Neutrophil (primary cell): ENCODE measurements around the gene CSTA.

Source experiments
- H3K27ac ChIP-seq: fragments of 200-600 bp; sonication (generic); 2 replicates; pipeline ENCODE4 v1.5.1; 2016; ENCODE audit warnings: mild to moderate bottlenecking, moderate library complexity
- H3K27me3 ChIP-seq: fragments of 200-600 bp; sonication (generic); 2 replicates; pipeline ENCODE4 v1.6.0; 2016; ENCODE audit warnings: mild to moderate bottlenecking
- H3K36me3 ChIP-seq: fragments of 200-600 bp; sonication (generic); 2 replicates; pipeline ENCODE4 v1.5.1; 2017
- H3K4me1 ChIP-seq, 2 experiments: fragments of 200-600 bp in 1 of 2; sonication (generic) in 1 of 2; 1 replicate in 1 of 2; 2 replicates in 1 of 2; pipeline versions ENCODE4 v1.5.1 to v1.6.1; 2013 to 2016; ENCODE audit warnings: low read depth in 1 of 2, low read length in 1 of 2, mild to moderate bottlenecking in 1 of 2, moderate library complexity in 1 of 2; ENCODE audit not compliant: control insufficient read depth in 1 of 2, insufficient read depth in 1 of 2
- H3K4me3 ChIP-seq, 2 experiments: fragments of 200-600 bp in 1 of 2; sonication (generic) in 1 of 2; 1 replicate in 1 of 2; 2 replicates in 1 of 2; pipeline ENCODE4 v1.5.1; 2013 to 2016; ENCODE audit warnings: low read depth in 1 of 2, low read length in 1 of 2, mild to moderate bottlenecking in 1 of 2, moderate library complexity in 1 of 2
- H3K9me3 ChIP-seq: fragments of 200-600 bp; sonication (generic); 2 replicates; pipeline ENCODE4 v1.5.1; 2016
- TF ChIP-seq, protein P1 (sequence below): fragments of 200-600 bp; sonication (generic); IDR thresholded peaks from 2 replicates; pipeline ENCODE4 v1.5.1; 2016; ENCODE audit warnings: antibody characterized with exemption

Gene CSTA

GRCh38 chr3:122305818-122306621 is 19.0 kb upstream of the CSTA start:
- no peak overlapping the region for H3K4me3 ChIP-seq
- TF ChIP-seq, protein P1, sequence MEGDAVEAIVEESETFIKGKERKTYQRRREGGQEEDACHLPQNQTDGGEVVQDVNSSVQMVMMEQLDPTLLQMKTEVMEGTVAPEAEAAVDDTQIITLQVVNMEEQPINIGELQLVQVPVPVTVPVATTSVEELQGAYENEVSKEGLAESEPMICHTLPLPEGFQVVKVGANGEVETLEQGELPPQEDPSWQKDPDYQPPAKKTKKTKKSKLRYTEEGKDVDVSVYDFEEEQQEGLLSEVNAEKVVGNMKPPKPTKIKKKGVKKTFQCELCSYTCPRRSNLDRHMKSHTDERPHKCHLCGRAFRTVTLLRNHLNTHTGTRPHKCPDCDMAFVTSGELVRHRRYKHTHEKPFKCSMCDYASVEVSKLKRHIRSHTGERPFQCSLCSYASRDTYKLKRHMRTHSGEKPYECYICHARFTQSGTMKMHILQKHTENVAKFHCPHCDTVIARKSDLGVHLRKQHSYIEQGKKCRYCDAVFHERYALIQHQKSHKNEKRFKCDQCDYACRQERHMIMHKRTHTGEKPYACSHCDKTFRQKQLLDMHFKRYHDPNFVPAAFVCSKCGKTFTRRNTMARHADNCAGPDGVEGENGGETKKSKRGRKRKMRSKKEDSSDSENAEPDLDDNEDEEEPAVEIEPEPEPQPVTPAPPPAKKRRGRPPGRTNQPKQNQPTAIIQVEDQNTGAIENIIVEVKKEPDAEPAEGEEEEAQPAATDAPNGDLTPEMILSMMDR, result no peak
- H3K9me3 ChIP-seq, result no peaks in the 10 kb centered on the region
- H3K36me3 ChIP-seq, result no peaks in the 10 kb centered on the region
- H3K27ac ChIP-seq, result peak overlapping the region; percentile 75
- no peaks in the 10 kb centered on the region for H3K27me3 ChIP-seq
- peaks cover 40 to 50% of the 10 kb centered on the region in 2 experiments for H3K4me1 ChIP-seq

DNA sequence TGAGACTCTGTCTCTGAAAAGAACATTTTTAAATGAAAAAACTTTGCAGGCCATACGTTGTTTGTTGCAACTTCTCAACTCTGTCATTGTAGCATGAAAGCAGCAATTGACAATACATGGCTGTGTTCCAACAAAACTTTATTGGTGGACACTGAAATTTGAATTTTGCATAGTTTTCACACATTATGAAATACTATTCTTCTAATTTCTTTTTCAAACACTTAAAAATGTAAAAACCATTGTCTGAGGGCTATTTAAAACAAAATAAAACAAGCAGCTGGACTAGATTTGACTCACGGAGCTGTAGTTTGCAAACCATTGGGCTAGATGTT is 18.5 kb upstream of the CSTA start:
- H3K27me3 ChIP-seq, result no peaks in the 10 kb centered on the region
- H3K36me3 ChIP-seq, result no peaks in the 10 kb centered on the region
- H3K27ac ChIP-seq, result peak overlapping the region; percentile 75
- no peak overlapping the region for H3K4me3 ChIP-seq
- H3K9me3 ChIP-seq, result no peaks in the 10 kb centered on the region
- peaks cover 41 to 52% of the 10 kb centered on the region in 2 experiments for H3K4me1 ChIP-seq
- TF ChIP-seq, protein P1, result no peak

DNA sequence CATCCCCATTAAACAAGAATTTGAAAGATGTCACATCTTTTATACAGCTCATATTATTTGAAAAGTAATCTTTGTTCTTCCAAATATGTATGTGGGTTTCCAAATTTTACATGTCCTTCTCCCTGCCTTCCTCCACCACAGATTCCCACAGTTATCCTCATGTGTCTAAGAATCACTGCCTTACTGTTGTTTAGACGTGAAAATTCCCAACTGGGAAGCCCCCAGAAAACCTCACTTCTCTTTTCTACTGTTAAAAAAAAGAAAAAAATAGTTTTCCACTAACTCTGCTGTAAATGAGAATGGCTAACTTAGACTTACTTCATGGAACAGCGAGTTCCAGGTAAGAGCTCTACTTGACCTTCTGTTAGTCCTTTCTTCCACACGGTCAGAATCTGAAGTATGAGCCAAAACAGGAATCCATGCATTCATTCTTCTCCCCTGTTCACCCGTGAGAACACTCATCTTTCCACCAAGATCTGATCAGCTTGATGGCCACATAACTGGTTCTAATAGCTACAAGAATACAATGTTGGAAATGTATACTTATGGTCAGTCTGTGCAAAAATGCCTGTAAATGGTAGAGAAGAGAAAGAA is 17.9 kb upstream of the CSTA start:
- Histone ChIP-seq H3K9me3 (no peaks in the 10 kb centered on the region), H3K36me3 (no peaks in the 10 kb centered on the region)

DNA sequence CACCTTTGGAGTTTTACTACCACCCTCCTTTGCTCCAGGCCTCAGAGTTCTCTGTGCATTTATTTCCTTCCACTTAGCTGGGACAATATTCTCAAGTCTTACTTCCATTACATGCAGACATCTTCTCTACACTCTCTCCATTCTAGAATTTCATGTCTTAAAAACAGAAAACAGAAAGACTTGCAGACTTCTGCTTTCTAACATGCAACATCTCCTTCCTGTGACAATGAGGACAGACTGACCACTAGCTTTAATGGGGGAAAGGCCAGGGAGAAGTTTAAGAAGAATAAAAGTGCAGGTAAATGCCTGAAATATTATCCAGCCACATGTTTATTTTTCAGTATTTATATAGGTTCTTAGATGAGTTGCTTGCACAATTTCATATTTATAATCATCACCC is 17.1 kb upstream of the CSTA start:
- Histone ChIP-seq H3K36me3 (no peaks in the 10 kb centered on the region), H3K9me3 (no peaks in the 10 kb centered on the region), H3K27me3 (no peaks in the 10 kb centered on the region), H3K4me1 (peaks cover 45 to 57% of the 10 kb centered on the region in 2 experiments), H3K4me3 (no peak overlapping the region), H3K27ac (peak overlapping the region; percentile 75)
- TF ChIP-seq, protein P1, result no peak

More for the DNA sequence above, 17.9 kb upstream of the CSTA start:
- H3K4me1 ChIP-seq, result peaks cover 41 to 52% of the 10 kb centered on the region in 2 experiments
- H3K27ac ChIP-seq, result peak overlapping the region; percentile 75
- H3K27me3 ChIP-seq, result no peaks in the 10 kb centered on the region
- H3K4me3 ChIP-seq, result no peak overlapping the region
- TF ChIP-seq, protein P1, result no peak

DNA sequence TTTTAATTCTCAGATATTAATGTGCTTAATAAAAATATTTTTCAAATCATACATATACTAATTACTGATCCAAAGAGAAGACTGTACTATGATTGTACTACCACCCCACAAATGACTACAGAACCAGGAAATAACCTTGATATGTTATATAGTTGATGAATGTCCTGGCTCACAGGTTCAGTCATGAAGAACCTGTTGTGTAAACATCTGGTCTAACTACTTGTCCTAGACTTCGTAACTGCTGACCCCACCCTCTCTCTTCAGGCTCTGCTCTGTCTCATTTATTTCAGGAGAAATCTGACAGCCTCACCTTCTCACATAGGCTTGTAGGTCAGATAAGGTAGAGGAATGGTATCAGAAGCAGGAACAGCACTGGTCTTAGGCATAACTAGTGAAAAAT is 14.7 kb upstream of the CSTA start:
- Histone ChIP-seq H3K27ac (peak overlapping the region; percentile 62), H3K4me3 (no peak overlapping the region), H3K9me3 (no peaks in the 10 kb centered on the region), H3K4me1 (peaks cover 59 to 69% of the 10 kb centered on the region in 2 experiments), H3K36me3 (no peaks in the 10 kb centered on the region), H3K27me3 (no peaks in the 10 kb centered on the region)
- TF ChIP-seq, protein P1, result no peak
